A673 (cell line): Measurements from ENCODE around the gene CCDC85C.

ENCODE experiments used
- EZH2 ChIP-seq: fragments of 200-600 bp; sonication (generic); IDR thresholded peaks from 2 replicates; pipeline ENCODE4 v1.6.1; 2017; ENCODE audit warnings: borderline replicate concordance, low read depth, mild to moderate bottlenecking, mixed read lengths, antibody characterized with exemption, low read length; ENCODE audit not compliant: poor library complexity, severe bottlenecking
- TF ChIP-seq, protein P1 (sequence below): fragments of 300-800, 200-600 bp; sonication (generic); conservative IDR thresholded peaks from 2 replicates; pipeline ENCODE4 v1.5.1; 2017; ENCODE audit warnings: low read depth, mild to moderate bottlenecking, antibody characterized with exemption, low read length, moderate library complexity, mixed read lengths

DNA sequence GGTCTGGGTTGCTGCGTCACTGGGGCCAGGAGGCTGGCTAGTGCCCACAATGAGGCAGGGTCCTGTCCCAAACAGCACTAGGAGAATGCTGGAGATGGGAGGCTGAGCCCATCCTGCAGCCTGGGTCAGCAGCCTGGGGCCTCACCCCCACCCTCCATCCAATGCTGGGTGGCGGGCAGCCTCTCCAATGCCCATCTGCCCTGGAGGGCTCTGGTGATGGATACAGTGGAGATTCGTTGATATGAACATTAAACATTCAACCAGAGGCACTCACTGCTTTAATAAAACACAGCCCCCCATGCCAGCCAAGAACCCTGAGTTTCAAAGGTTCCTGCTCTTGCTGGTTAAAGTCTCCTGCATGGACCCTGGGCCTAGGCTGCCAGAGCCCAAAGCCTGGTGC is 21.5 kb upstream of the CCDC85C start:
- TF ChIP-seq, protein P1, sequence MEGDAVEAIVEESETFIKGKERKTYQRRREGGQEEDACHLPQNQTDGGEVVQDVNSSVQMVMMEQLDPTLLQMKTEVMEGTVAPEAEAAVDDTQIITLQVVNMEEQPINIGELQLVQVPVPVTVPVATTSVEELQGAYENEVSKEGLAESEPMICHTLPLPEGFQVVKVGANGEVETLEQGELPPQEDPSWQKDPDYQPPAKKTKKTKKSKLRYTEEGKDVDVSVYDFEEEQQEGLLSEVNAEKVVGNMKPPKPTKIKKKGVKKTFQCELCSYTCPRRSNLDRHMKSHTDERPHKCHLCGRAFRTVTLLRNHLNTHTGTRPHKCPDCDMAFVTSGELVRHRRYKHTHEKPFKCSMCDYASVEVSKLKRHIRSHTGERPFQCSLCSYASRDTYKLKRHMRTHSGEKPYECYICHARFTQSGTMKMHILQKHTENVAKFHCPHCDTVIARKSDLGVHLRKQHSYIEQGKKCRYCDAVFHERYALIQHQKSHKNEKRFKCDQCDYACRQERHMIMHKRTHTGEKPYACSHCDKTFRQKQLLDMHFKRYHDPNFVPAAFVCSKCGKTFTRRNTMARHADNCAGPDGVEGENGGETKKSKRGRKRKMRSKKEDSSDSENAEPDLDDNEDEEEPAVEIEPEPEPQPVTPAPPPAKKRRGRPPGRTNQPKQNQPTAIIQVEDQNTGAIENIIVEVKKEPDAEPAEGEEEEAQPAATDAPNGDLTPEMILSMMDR, result no peak
- TF ChIP-seq EZH2, result no peak
